NT2/D1 (cell line): Measurements from ENCODE around the gene SLC6A5.

Source experiments
- SUZ12 ChIP-seq: IDR thresholded peaks from 2 replicates; pipeline ENCODE4 v1.6.1; 2011; ENCODE audit not compliant: insufficient read length, insufficient read depth; ENCODE audit errors: extremely low read depth
- YY1 ChIP-seq: IDR thresholded peaks from 2 replicates; pipeline ENCODE4 v1.6.1; 2011; ENCODE audit not compliant: insufficient read length, insufficient read depth
- ZNF274 ChIP-seq: IDR thresholded peaks from 2 replicates; pipeline ENCODE4 v1.6.1; 2011; ENCODE audit warnings: mild to moderate bottlenecking, low read depth, low read length

GRCh38 chr11:20670932-20671403 lies 71.6 kb downstream of the SLC6A5 start:
- TF ChIP-seq SUZ12 (no peak), ZNF274 (no peak), YY1 (no peak)
